Measurements from ENCODE around the gene RER1. TPM values are rescaled to one million over a fixed set of nuclear protein-coding genes. Genes with fewer than 3 reads are reported as not detected.

Gene RER1
- total RNA-seq, 1 donor from 2014 or later: 133 TPM

DNA sequence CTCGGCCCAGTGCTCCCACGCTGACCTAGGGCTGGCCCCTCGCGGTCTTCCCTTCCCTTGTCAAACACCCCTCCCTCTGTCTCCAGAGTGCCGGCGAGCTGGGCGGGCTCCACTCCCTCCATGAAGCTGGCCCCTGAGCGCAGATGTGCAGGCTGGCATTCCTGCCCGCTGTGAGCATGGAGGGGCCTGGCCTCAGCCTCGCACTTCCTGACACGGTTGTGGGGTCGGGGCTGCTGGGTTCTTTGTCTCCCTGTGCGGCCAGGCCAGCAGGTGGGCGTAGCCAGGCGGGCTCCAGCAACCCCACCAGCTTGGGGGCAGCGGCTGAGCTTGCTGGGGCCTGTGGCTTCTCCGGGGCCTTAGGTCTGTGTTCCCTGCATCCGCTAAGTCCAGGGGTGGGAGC is 34.9 kb downstream of the RER1 start:
- Histone ChIP-seq H3K4me3 (no peak overlapping the region), H3K9me3 (peaks cover 5% of the 10 kb centered on the region), H3K36me3 (no peaks in the 10 kb centered on the region), H3K27ac (no peak overlapping the region), H3K4me1 (no peaks in the 10 kb centered on the region), H3K27me3 (ENCODE audit: low read depth) (peaks cover 33% of the 10 kb centered on the region)
- DNase-seq (no peak), ATAC-seq (peak in 1 of 2 donors; percentile 7)
- TF ChIP-seq, protein P1, sequence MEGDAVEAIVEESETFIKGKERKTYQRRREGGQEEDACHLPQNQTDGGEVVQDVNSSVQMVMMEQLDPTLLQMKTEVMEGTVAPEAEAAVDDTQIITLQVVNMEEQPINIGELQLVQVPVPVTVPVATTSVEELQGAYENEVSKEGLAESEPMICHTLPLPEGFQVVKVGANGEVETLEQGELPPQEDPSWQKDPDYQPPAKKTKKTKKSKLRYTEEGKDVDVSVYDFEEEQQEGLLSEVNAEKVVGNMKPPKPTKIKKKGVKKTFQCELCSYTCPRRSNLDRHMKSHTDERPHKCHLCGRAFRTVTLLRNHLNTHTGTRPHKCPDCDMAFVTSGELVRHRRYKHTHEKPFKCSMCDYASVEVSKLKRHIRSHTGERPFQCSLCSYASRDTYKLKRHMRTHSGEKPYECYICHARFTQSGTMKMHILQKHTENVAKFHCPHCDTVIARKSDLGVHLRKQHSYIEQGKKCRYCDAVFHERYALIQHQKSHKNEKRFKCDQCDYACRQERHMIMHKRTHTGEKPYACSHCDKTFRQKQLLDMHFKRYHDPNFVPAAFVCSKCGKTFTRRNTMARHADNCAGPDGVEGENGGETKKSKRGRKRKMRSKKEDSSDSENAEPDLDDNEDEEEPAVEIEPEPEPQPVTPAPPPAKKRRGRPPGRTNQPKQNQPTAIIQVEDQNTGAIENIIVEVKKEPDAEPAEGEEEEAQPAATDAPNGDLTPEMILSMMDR (IDR thresholded peaks at IDR 0.05): no peak
- intact Hi-C loops (cut with DNase I): no loop called here

DNA sequence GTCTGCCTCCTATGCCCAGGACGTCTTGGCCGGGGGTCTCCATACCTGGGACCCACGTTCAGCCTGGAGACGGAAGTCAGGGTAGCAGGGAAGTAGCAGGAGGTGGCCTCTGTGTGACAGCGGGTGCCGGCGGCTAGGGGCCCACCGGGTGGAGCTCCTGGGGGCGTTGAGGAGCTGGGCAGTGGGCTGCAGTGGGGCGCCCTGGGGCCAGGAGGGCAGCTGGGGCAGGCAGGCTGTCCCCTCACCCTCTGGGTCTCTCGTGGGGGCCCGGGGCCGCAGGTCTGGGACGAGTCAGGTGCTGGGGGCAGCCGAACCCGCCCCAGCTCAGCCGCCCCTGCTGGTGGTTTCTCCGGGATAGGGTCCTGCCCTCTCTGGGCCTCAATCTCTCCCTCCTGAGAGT is 35.4 kb downstream of the RER1 start:
- ATAC-seq (no peak), DNase-seq (no peak)
- Histone ChIP-seq H3K36me3 (no peaks in the 10 kb centered on the region), H3K9me3 (peaks cover 5% of the 10 kb centered on the region), H3K27ac (no peak overlapping the region), H3K4me1 (no peaks in the 10 kb centered on the region), H3K27me3 (ENCODE audit: low read depth) (peaks cover 37% of the 10 kb centered on the region), H3K4me3 (no peak overlapping the region)
- intact Hi-C loops (cut with DNase I): no loop called here
- TF ChIP-seq, protein P1 (IDR thresholded peaks at IDR 0.05): no peak

DNA sequence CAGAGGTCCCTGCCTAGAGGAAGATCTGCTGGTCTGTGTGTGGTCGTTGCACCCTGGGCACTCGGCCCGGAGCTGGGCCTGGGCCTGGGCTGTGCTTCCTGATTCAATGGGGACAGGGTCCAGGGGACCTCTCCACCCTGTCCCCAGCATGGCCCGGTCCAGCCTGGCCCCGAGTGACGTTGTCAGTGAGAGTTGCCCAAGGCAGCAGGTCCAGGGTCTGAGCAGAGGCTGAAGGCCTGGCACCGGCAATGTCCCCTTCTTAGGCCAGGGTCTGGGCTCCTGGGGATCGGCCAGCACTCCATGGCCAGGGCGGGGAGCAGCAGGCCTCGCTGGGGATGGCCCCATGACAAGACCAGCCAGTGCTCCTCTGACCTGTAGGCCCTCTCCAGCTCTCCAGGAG is 36.3 kb downstream of the RER1 start:
- TF ChIP-seq, protein P1 (IDR thresholded peaks at IDR 0.05): no peak
- no peak for ATAC-seq
- Histone ChIP-seq H3K4me3 (no peak overlapping the region), H3K9me3 (peaks cover 5% of the 10 kb centered on the region), H3K4me1 (no peaks in the 10 kb centered on the region), H3K27ac (no peak overlapping the region), H3K36me3 (no peaks in the 10 kb centered on the region), H3K27me3 (ENCODE audit: low read depth) (peaks cover 44% of the 10 kb centered on the region)
- intact Hi-C loops (cut with DNase I): no loop called here
- no peak for DNase-seq

DNA sequence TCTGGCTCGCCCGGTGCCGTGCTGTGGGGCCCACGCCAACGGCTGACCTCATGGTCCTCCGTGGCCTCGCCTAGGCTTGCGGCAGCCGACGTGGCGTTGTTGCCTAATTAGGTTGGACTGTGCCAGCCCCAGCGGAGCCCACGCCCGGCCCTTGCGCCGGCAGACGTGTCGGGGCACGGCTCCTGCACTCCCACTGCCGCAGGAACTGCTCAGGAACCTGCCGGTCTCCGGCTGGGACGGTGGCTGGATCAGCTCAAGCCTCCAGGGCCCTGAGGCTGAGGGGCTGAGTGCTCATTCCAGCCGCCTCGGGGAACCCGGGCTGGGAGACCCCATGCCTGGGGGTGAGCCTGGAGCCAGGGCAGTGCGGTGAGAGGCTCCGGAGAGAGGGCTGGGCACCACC is 36.8 kb downstream of the RER1 start:
- Histone ChIP-seq H3K27me3 (ENCODE audit: low read depth) (peaks cover 47% of the 10 kb centered on the region), H3K9me3 (peaks cover 5% of the 10 kb centered on the region), H3K4me1 (no peaks in the 10 kb centered on the region), H3K4me3 (no peak overlapping the region), H3K36me3 (no peaks in the 10 kb centered on the region), H3K27ac (no peak overlapping the region)
- TF ChIP-seq, protein P1 (IDR thresholded peaks at IDR 0.05): no peak
- DNase-seq (no peak), ATAC-seq (no peak)
- intact Hi-C loops (cut with DNase I): no loop called here

DNA sequence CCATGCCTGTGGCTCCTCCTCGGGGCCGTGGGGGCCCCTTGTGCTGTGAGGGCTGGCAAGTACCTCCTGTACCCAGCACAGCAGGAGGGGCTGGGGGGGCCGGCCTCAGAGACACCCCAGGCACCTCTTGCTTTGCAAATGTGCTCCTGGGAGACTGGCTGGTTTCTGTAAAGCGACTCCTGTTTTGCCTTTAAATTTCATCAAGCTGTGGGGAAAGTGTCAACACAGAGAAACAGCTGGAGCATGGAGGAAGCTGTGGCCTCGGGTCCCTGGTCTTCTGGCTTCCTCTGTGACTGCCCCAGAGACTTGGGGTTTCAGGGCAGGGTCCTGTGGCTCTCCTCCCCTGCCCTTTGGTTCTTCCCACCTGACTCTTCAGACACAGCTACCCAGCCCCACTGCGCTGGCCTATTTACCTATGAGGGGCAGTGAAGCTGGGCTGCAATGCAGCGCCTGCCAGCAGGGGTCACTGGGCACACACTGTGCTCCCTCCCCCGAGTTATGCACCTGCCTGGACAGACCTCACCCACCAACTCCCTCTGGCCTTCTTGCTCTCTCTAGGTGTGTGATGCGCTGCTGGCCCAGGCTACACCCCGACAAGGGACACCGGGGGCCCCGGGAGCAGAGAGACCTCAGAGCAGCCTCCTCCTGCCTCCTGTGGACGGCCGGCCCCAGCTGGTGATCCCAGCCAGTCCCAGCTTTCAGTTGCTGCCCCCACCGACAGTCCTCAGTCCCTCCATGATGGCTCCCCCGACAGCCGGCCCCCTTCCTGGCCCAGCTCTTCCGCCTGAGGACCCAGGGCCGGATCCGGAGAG is 38.3 kb downstream of the RER1 start:
- intact Hi-C loops (cut with DNase I): no loop called here
- TF ChIP-seq, protein P1 (IDR thresholded peaks at IDR 0.05): peak; percentile 28
- no peak overlapping the region for H3K27ac ChIP-seq
- H3K27me3 ChIP-seq (ENCODE audit: low read depth): peaks cover 55% of the 10 kb centered on the region
- no peak overlapping the region for H3K4me3 ChIP-seq
- no peaks in the 10 kb centered on the region for H3K36me3 ChIP-seq
- no peaks in the 10 kb centered on the region for H3K4me1 ChIP-seq
- no peak for ATAC-seq
- DNase-seq: no peak
- peaks cover 5% of the 10 kb centered on the region for H3K9me3 ChIP-seq

Measured in lower lobe of right lung (tissue), 2 donors.